Measurements from ENCODE around the gene ASIC1.

- TF ChIP-seq, protein P1, sequence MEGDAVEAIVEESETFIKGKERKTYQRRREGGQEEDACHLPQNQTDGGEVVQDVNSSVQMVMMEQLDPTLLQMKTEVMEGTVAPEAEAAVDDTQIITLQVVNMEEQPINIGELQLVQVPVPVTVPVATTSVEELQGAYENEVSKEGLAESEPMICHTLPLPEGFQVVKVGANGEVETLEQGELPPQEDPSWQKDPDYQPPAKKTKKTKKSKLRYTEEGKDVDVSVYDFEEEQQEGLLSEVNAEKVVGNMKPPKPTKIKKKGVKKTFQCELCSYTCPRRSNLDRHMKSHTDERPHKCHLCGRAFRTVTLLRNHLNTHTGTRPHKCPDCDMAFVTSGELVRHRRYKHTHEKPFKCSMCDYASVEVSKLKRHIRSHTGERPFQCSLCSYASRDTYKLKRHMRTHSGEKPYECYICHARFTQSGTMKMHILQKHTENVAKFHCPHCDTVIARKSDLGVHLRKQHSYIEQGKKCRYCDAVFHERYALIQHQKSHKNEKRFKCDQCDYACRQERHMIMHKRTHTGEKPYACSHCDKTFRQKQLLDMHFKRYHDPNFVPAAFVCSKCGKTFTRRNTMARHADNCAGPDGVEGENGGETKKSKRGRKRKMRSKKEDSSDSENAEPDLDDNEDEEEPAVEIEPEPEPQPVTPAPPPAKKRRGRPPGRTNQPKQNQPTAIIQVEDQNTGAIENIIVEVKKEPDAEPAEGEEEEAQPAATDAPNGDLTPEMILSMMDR (IDR thresholded peaks at IDR 0.05; ENCODE audit: low read length): no peak
- no peak for TF ChIP-seq EZH2 (IDR thresholded peaks at IDR 0.05; ENCODE audit: borderline replicate concordance, low read length)
Observed at GRCh38 chr12:50101663-50102062, 44.3 kb downstream of the ASIC1 start.

Data from OCI-LY1 (cell line).